HG03095 (cell line): Measurements from ENCODE around the gene IFNG.

Source experiments
- ATAC-seq: cut with Tn5 transposase; IDR thresholded peaks from one replicate; pipeline ENCODE4 v1.9.1; 2021; ENCODE audit warnings: moderate library complexity; ENCODE audit not compliant: unreplicated experiment

Gene IFNG

GRCh38 chr12:68169213-68169889 lies 9.8 kb upstream of the IFNG start:
- no peak for ATAC-seq

- no peak for ATAC-seq
These were observed 6.8 kb upstream of the IFNG start for GRCh38 chr12:68166317-68166831.

GRCh38 chr12:68163560-68164081 lies 4.1 kb upstream of the IFNG start:
- ATAC-seq = peak; percentile 68

GRCh38 chr12:68162374-68162773 lies 2.8 kb upstream of the IFNG start:
- ATAC-seq = no peak

- no peak for ATAC-seq
These were observed 1.1 kb downstream of the IFNG start for GRCh38 chr12:68158432-68158831.

GRCh38 chr12:68157380-68157779 lies 2.2 kb downstream of the IFNG start:
- ATAC-seq = no peak

GRCh38 chr12:68156636-68157035 lies 2.9 kb downstream of the IFNG start:
- no peak for ATAC-seq

- no peak for ATAC-seq
These were observed 4.8 kb downstream of the IFNG start for GRCh38 chr12:68154779-68155178.

GRCh38 chr12:68148261-68148951 lies 11.1 kb downstream of the IFNG start:
- ATAC-seq = no peak

- no peak for ATAC-seq
These were observed 19.0 kb downstream of the IFNG start for GRCh38 chr12:68140556-68140955.

GRCh38 chr12:68139941-68140340 lies 19.6 kb downstream of the IFNG start:
- no peak for ATAC-seq

- ATAC-seq = no peak
These were observed 20.5 kb downstream of the IFNG start for GRCh38 chr12:68139001-68139400.

GRCh38 chr12:68138480-68138879 lies 21.1 kb downstream of the IFNG start:
- ATAC-seq = no peak

- no peak for ATAC-seq
These were observed 22.2 kb downstream of the IFNG start for GRCh38 chr12:68137335-68137830.

GRCh38 chr12:68135520-68135919 lies 24.0 kb downstream of the IFNG start:
- ATAC-seq = no peak

GRCh38 chr12:68131867-68132414 lies 27.6 kb downstream of the IFNG start:
- no peak for ATAC-seq

GRCh38 chr12:68129979-68130378 lies 29.6 kb downstream of the IFNG start:
- ATAC-seq = no peak

GRCh38 chr12:68122236-68122920 lies 37.2 kb downstream of the IFNG start:
- ATAC-seq = no peak

- ATAC-seq = no peak
These were observed 38.4 kb downstream of the IFNG start for GRCh38 chr12:68121143-68121542.

GRCh38 chr12:68119724-68120211 lies 39.8 kb downstream of the IFNG start:
- peak; percentile 95 for ATAC-seq

- ATAC-seq = peak; percentile 65
These were observed 40.3 kb downstream of the IFNG start for GRCh38 chr12:68119250-68119649.
